ENCODE data around the gene SLC1A2. TPM values are rescaled to one million over a fixed set of nuclear protein-coding genes. Genes with fewer than 3 reads are reported as not detected.

Gene SLC1A2
- polyA plus RNA-seq, 4 donors: 0.27 to 0.92 (median 0.43) TPM

- no peak for DNase-seq (ENCODE audit: low read depth in 4 of 4, low spot score in 2 of 4)
Observed at GRCh38 chr11:35204614-35205013, 214.7 kb downstream of the SLC1A2 start.

Other genes starting within 250 kb of the SLC1A2 start
- 10 to 100 TPM in 1 of 4 donors, 1 to 10 TPM in 3; 3.5 to 11.2 (median 6.2) TPM for gene PAMR1, start 106.1 kb upstream of the SLC1A2 start, polyA plus RNA-seq (ENCODE audit: insufficient read length in 4 of 4)
- gene FJX1, start 198.9 kb upstream of the SLC1A2 start, polyA plus RNA-seq (ENCODE audit: insufficient read length in 4 of 4): 10 to 100 TPM; 15.6 to 21.0 (median 17.8) TPM
- gene TRIM44, start 243.2 kb upstream of the SLC1A2 start, polyA plus RNA-seq (ENCODE audit: insufficient read length in 4 of 4): 10 to 100 TPM; 80.8 to 94.1 (median 86.6) TPM

All from left renal cortex interstitium (tissue), 4 donors.